ENCODE results near the gene PLA2G6. TPM values are rescaled to one million over a fixed set of nuclear protein-coding genes. Genes with fewer than 3 reads are reported as not detected.
"Not testable (repeated sequence)": the region's sequence is repeated elsewhere in the genome, so short reads cannot be mapped to it uniquely, and the experiment has no call there.

Gene PLA2G6
- total RNA-seq, 1 donor from 2014 or later = 35.8 TPM

DNA sequence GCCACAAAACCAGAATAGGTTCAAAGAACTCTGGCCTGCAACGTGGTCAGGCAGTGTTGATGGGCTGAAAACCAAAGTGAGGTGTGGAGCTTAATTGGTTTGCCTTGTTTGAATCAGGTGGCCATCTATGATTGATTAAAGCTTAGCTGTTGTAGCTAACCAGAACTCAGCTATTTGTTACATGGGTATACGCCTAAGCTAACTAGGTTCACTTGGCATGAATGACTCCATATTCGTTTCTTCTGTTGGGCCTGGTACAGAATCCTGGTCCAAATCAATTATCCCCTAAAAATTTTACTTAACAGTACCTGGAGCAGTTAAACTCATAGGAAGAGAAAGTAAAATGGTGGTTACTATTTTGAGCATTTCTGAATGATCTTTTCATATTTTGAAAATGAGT lies 63.4 kb downstream of the PLA2G6 start:
- Histone ChIP-seq H3K27me3 (no peaks in the 10 kb centered on the region), H3K4me3 (no peak overlapping the region), H3K4me1 (peaks cover 5% of the 10 kb centered on the region), H3K27ac (no peak overlapping the region), H3K36me3 (no peaks in the 10 kb centered on the region), H3K9me3 (no peaks in the 10 kb centered on the region)
- DNase-seq (ENCODE audit: extremely low spot score in 2 of 2) = no peak
- intact Hi-C loops (cut with DNase I) = loop anchor here (10.0 kb wide), 1 partner anchor 237 kb away; no protein-coding TSS in a partner anchor
- no peak for TF ChIP-seq CTCF (IDR thresholded peaks at IDR 0.05)
- no peak for TF ChIP-seq POLR2A (IDR thresholded peaks at IDR 0.05)
- no peak for TF ChIP-seq POLR2AphosphoS5 (IDR thresholded peaks at IDR 0.05; ENCODE audit: insufficient read depth in 1 of 2, low read depth in 1 of 2)

DNA sequence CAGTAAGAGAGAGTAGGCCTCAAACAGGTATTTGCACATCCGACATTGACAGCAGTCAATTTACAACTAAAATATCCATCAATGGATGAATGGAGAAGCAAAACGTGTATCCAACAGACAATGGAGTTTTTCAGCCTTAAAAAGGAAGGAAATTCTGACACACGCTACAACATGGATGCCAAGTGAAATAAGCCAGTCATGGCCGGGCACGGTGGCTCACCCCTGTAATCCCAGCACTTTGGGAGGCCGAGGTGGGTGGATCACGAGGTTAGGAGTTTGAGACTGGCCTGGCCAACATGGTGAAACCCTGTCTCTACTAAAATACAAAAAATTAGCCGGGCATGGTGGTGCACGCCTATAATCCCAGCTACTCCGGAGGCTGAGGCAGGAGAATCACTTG lies 64.1 kb downstream of the PLA2G6 start:
- not testable (repeated sequence) for H3K4me3 ChIP-seq; DNase-seq (ENCODE audit: extremely low spot score in 2 of 2); H3K36me3 ChIP-seq; H3K27ac ChIP-seq; H3K27me3 ChIP-seq; H3K4me1 ChIP-seq; H3K9me3 ChIP-seq
- intact Hi-C loops (cut with DNase I) = loop anchor here (10.0 kb wide), 1 partner anchor 237 kb away; no protein-coding TSS in a partner anchor

- Histone ChIP-seq H3K4me1 (peaks cover 5% of the 10 kb centered on the region), H3K36me3 (no peaks in the 10 kb centered on the region), H3K27ac (no peak overlapping the region), H3K27me3 (no peaks in the 10 kb centered on the region), H3K4me3 (no peak overlapping the region), H3K9me3 (no peaks in the 10 kb centered on the region)
- intact Hi-C loops (cut with DNase I) = loop anchor here (10.0 kb wide), 1 partner anchor 239 kb away; no protein-coding TSS in a partner anchor
- TF ChIP-seq POLR2A (IDR thresholded peaks at IDR 0.05) = no peak
- DNase-seq (ENCODE audit: extremely low spot score in 2 of 2) = no peak
Measured at GRCh38 chr22:38115423-38116205, 66.0 kb downstream of the PLA2G6 start.

- H3K4me1 ChIP-seq = peaks cover 5% of the 10 kb centered on the region
- no peak overlapping the region for H3K27ac ChIP-seq
- intact Hi-C loops (cut with DNase I) = loop anchor here (10.0 kb wide), 1 partner anchor 240 kb away; no protein-coding TSS in a partner anchor
- no peaks in the 10 kb centered on the region for H3K36me3 ChIP-seq
- no peaks in the 10 kb centered on the region for H3K9me3 ChIP-seq
- peak; percentile 35 to 83 (median 55) for TF ChIP-seq CTCF (IDR thresholded peaks at IDR 0.05)
- TF ChIP-seq POLR2AphosphoS5 (IDR thresholded peaks at IDR 0.05; ENCODE audit: insufficient read depth in 1 of 2, low read depth in 1 of 2) = peak; percentile 49
- no peak for TF ChIP-seq POLR2A (IDR thresholded peaks at IDR 0.05)
- no peak overlapping the region for H3K4me3 ChIP-seq
- no peak for DNase-seq (ENCODE audit: extremely low spot score in 2 of 2)
- no peaks in the 10 kb centered on the region for H3K27me3 ChIP-seq
Measured at GRCh38 chr22:38114484-38115398, 66.9 kb downstream of the PLA2G6 start.

GRCh38 chr22:38112381-38112780 lies 69.2 kb downstream of the PLA2G6 start:
- Histone ChIP-seq H3K36me3 (no peaks in the 10 kb centered on the region), H3K4me1 (peaks cover 5% of the 10 kb centered on the region), H3K9me3 (no peaks in the 10 kb centered on the region), H3K27me3 (no peaks in the 10 kb centered on the region), H3K4me3 (no peak overlapping the region), H3K27ac (no peak overlapping the region)
- no peak for DNase-seq (ENCODE audit: extremely low spot score in 2 of 2)
- TF ChIP-seq CTCF (IDR thresholded peaks at IDR 0.05) (no peak), POLR2AphosphoS5 (IDR thresholded peaks at IDR 0.05; ENCODE audit: insufficient read depth in 1 of 2, low read depth in 1 of 2) (no peak), POLR2A (IDR thresholded peaks at IDR 0.05) (no peak)
- intact Hi-C loops (cut with DNase I) = loop anchor here (10.0 kb wide), 1 partner anchor 242 kb away; no protein-coding TSS in a partner anchor
